ENCODE data around the gene TRMT61B.

TRMT61B gene

DNA sequence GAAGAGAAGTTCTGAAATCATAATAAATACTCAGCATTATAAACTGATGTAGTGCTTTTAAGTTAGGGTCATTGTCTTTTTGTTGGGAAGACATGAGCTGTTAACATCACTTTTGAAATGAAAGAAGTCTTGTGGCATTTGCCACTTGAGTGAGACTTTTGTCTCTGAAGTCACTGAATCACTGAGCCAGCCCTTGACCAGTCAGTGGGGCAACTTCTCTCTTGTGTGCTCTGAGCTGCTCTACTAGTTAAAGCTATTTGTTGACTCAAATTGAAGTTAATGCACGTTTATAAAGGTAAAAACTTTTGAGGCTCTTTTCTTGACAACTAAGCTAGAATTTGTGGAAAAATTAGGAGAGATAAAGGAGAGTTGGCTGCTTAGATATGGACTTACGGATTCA is 31.1 kb upstream of the TRMT61B start:
- H3K27me3 ChIP-seq (ENCODE audit: control insufficient read depth, insufficient read depth, low read length) = no peaks in the 10 kb centered on the region
- peaks cover 52% of the 10 kb centered on the region for H3K4me1 ChIP-seq (ENCODE audit: control insufficient read depth, insufficient read depth, low read length)
- no peak overlapping the region for H3K4me3 ChIP-seq (ENCODE audit: low read length)
- no peaks in the 10 kb centered on the region for H3K9me3 ChIP-seq (replicated peaks; ENCODE audit: low read length)
- peaks cover 29% of the 10 kb centered on the region for H3K36me3 ChIP-seq (ENCODE audit: insufficient read depth, low read length)
- H3K4me2 ChIP-seq (ENCODE audit: low read length) = no peak overlapping the region
- H3K9ac ChIP-seq (ENCODE audit: low read depth, low read length) = no peak overlapping the region

DNA sequence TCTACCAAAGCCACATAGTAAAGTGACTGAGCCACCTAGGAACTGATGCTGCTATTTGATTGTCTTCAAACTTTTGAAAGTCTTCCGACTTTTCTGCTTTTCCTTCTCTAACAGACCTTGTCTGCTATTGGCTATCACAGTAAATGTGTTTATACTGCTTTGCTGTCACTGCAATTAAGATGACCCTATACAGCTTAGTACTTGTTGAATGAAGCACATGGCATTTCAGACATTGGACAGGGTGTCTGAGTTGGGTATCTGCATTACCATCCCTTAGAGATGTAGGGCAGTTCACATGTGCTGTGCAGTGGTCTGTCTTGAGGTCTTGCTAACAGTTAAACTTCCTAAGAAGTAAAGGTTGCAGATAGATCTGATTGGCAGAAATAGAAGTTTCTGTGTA is 27.9 kb upstream of the TRMT61B start:
- Histone ChIP-seq H3K4me1 (ENCODE audit: control insufficient read depth, insufficient read depth, low read length) (peaks cover 45% of the 10 kb centered on the region), H3K27me3 (ENCODE audit: control insufficient read depth, insufficient read depth, low read length) (no peaks in the 10 kb centered on the region), H3K9me3 (replicated peaks; ENCODE audit: low read length) (no peaks in the 10 kb centered on the region), H3K9ac (ENCODE audit: low read depth, low read length) (no peak overlapping the region), H3K4me2 (ENCODE audit: low read length) (peak overlapping the region; percentile 92), H3K4me3 (ENCODE audit: low read length) (no peak overlapping the region), H3K36me3 (ENCODE audit: insufficient read depth, low read length) (peaks cover 10% of the 10 kb centered on the region)

DNA sequence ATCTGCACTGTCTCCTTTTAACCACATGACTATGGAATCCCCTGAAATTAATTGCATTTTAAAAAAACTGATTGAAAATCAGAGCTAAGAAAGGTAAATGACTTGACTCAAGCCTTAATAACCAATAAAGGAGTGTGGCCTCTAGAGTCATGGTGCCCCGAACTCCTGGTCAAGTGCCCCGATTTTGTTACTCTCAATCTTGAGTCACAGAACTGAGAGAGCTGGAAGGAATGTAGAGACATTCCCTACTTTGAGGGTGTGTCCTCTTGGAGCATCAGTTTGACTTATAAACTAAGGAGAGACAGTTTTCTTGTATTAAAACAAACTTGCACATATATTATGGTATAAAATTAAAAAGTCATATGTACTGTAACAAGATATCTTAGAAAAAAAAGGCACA is 26.8 kb upstream of the TRMT61B start:
- peak overlapping the region; percentile 92 for H3K4me2 ChIP-seq (ENCODE audit: low read length)
- no peaks in the 10 kb centered on the region for H3K36me3 ChIP-seq (ENCODE audit: insufficient read depth, low read length)
- peaks cover 45% of the 10 kb centered on the region for H3K4me1 ChIP-seq (ENCODE audit: control insufficient read depth, insufficient read depth, low read length)
- no peaks in the 10 kb centered on the region for H3K27me3 ChIP-seq (ENCODE audit: control insufficient read depth, insufficient read depth, low read length)
- no peaks in the 10 kb centered on the region for H3K9me3 ChIP-seq (replicated peaks; ENCODE audit: low read length)
- H3K9ac ChIP-seq (ENCODE audit: low read depth, low read length) = no peak overlapping the region
- peak overlapping the region; percentile 89 for H3K4me3 ChIP-seq (ENCODE audit: low read length)

DNA sequence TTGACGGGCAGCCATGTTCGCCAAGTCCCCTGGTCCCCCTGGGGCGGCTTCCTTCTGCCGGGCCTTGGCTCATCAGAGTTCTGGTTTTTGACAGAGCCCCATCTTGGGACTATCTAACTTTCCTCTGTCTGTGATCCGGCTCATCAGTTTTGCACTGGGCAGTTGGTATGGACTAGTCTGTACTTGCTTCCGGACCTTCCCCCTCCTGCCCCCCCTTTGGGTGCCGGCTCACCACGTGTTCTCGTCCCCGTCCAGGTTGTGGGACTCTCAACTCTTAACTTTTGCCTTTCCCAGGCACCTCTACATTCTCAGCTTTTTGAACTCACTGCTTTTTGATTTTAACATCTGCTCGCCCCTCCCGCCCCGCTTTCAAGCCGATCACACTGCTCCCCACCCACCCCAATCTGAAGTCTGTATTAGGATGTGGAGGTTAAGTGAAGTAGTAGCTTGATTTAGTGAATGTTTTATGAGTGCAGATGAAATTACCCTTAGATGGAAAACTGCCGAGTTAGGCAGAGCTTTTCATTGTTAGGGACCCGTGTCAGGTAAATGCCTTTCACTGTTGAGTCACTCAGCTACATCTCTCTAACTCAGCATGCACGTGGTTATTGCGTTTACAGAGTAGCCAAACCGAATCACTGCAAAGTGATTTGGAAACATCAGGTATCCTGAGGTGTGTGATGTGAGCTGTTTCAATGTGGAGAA is 25.2 kb upstream of the TRMT61B start:
- Histone ChIP-seq H3K4me1 (ENCODE audit: control insufficient read depth, insufficient read depth, low read length) (peaks cover 36% of the 10 kb centered on the region), H3K4me3 (ENCODE audit: low read length) (peak overlapping the region; percentile 89), H3K4me2 (ENCODE audit: low read length) (peak overlapping the region; percentile 92), H3K9me3 (replicated peaks; ENCODE audit: low read length) (no peaks in the 10 kb centered on the region), H3K27me3 (ENCODE audit: control insufficient read depth, insufficient read depth, low read length) (no peaks in the 10 kb centered on the region), H3K36me3 (ENCODE audit: insufficient read depth, low read length) (no peaks in the 10 kb centered on the region), H3K9ac (ENCODE audit: low read depth, low read length) (peak overlapping the region; percentile 94)

DNA sequence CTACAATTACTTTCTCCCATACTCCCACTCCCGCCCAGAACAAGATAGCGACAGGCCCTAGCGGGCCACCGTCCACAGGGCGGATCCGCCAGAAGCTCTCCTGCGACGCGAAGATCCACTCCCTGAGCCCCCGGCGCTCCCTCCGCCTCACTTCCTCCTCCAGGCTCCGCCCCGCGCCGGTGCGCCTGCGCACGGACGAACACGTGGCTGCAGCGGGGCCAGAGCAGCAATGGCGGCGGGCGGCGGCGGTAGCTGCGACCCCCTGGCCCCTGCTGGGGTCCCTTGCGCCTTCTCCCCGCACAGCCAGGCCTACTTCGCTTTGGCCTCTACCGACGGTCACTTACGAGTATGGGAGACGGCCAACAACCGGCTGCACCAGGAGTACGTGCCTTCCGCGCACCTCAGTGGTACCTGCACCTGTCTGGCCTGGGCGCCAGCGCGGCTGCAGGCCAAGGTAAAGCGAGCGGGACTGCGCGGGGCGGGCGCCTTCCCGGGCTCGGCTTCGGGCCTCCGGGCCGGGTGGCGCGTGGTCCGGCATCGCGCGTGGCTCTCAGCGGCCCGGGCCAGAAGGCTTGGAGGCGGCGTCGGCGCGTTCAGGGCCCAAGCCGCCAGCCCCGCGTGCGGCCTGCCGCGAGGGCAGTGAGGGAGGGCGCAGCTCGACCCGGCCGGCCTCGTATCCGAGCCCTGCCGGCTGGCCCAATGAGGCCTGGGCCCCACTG is 24.5 kb upstream of the TRMT61B start, which contains the start of gene WDR43:
Gene WDR43 (plus strand): TSS at position 198 of the 719 bp plus-strand sequence. CDS start 32 bp downstream, at position 230.
- H3K4me1 ChIP-seq (ENCODE audit: control insufficient read depth, insufficient read depth, low read length) = peaks cover 36% of the 10 kb centered on the region
- H3K9ac ChIP-seq (ENCODE audit: low read depth, low read length) = peak within 1 kb of the TSS; percentile 94
- H3K36me3 ChIP-seq (ENCODE audit: insufficient read depth, low read length) = no peaks in the 10 kb centered on the region
- H3K27me3 ChIP-seq (ENCODE audit: control insufficient read depth, insufficient read depth, low read length) = no peaks in the 10 kb centered on the region
- no peaks in the 10 kb centered on the region for H3K9me3 ChIP-seq (replicated peaks; ENCODE audit: low read length)
- H3K4me2 ChIP-seq (ENCODE audit: low read length) = peak within 1 kb of the TSS; percentile 92
- peak within 1 kb of the TSS; percentile 89 for H3K4me3 ChIP-seq (ENCODE audit: low read length)

DNA sequence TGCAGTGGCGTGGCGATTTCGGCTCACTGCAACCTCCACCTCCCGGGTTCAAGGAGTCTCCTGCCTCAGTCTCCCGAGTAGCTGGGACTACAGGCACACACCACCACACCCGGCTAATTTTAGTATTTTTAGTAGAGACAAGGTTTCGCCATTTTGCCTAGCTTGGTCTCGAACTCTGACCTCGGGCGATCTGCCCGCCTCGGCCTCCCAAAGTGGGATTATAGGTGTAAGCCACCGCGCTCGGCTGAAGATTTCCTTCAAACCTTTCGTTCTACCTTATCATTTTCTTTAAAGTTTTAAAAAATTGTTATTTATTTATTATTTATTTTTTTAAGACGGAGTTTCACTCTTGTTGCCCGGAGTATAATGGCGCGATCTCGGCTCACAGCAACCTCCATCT is 23.4 kb upstream of the TRMT61B start:
- H3K9ac ChIP-seq (ENCODE audit: low read depth, low read length) = no peak overlapping the region
- no peaks in the 10 kb centered on the region for H3K36me3 ChIP-seq (ENCODE audit: insufficient read depth, low read length)
- no peaks in the 10 kb centered on the region for H3K27me3 ChIP-seq (ENCODE audit: control insufficient read depth, insufficient read depth, low read length)
- H3K4me2 ChIP-seq (ENCODE audit: low read length) = no peak overlapping the region
- no peaks in the 10 kb centered on the region for H3K9me3 ChIP-seq (replicated peaks; ENCODE audit: low read length)
- H3K4me1 ChIP-seq (ENCODE audit: control insufficient read depth, insufficient read depth, low read length) = peaks cover 25% of the 10 kb centered on the region
- H3K4me3 ChIP-seq (ENCODE audit: low read length) = no peak overlapping the region

DNA sequence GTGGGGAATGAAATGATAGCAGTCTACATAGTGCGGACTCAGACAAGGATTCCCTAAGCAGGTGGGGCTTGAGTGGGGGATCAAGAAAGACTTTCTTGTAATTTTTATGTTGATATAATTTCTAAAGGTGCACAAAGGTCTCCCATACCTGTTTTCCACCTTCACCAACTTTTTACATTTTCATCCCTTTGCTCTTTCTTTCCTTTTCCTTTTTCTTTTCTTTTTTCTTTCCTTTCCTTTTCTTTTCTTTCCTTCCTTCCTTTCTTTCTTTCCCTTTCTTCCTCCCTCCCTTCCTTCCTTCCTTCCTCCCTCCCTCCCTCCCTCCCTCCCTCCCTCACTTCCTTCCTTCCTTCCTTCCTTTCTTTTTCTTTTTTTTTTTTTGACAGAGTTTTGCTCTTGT is 10.1 kb upstream of the TRMT61B start:
- peaks cover 23% of the 10 kb centered on the region for H3K27me3 ChIP-seq (ENCODE audit: control insufficient read depth, insufficient read depth, low read length)
- H3K36me3 ChIP-seq (ENCODE audit: insufficient read depth, low read length) = no peaks in the 10 kb centered on the region
- H3K9ac ChIP-seq (ENCODE audit: low read depth, low read length) = no peak overlapping the region
- no peak overlapping the region for H3K4me3 ChIP-seq (ENCODE audit: low read length)
- no peaks in the 10 kb centered on the region for H3K9me3 ChIP-seq (replicated peaks; ENCODE audit: low read length)
- H3K4me2 ChIP-seq (ENCODE audit: low read length) = no peak overlapping the region
- H3K4me1 ChIP-seq (ENCODE audit: control insufficient read depth, insufficient read depth, low read length) = no peaks in the 10 kb centered on the region

DNA sequence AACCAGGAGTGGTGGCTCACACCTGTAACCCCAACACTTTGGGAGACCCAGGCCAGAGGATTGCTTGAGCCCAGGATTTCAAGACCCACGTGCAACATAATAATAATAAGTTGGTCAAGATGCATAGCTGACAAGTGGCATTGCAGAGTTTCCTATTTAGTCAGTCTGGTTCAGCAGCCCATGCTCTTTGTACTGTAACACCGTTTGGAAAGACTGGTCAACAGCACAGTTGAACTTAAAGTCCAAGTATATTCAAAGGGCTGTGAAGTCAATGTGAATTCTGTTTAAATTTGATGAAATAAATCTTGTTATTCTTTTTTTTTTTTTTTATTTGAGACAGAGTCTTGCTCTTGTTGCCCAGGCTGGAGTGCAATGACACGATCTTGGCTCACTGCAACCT is 1.5 kb upstream of the TRMT61B start:
- H3K36me3 ChIP-seq (ENCODE audit: insufficient read depth, low read length) = no peaks in the 10 kb centered on the region

DNA sequence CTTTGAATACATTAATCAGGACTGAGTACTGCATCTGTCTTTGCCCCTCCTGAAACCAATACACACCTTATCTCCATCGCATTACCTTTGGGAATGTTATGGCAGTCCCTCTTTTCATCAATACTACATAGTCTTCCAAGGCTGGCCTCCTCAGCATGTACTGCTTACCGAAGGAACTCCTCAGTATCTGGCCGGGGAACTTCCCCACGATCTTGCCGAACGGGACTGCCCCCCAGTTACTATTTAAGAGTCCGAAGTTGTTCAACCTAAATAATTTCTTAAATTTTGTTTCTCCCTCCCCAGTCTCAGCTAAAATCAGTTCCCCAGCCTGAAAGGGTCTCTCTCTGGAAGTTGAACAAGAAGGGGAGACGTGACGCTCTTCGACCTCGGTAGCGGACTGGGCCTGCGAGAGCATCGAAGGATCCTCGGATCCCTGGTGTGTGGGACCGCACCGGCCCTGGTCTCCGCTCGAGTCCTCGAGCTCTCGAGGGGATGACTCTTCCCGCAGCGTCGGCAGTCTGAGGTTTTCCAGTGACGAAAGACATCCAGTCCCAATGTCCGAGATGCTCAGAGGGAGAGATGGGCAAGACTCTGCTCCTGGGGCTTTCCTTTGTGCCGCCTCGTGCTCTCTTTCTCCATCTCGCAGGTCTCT is 489 bp downstream of the TRMT61B start:
- Histone ChIP-seq H3K36me3 (ENCODE audit: insufficient read depth, low read length) (peaks cover 5% of the 10 kb centered on the region), H3K4me3 (ENCODE audit: low read length) (peak overlapping the region; percentile 83), H3K27me3 (ENCODE audit: control insufficient read depth, insufficient read depth, low read length) (no peaks in the 10 kb centered on the region), H3K9me3 (replicated peaks; ENCODE audit: low read length) (no peaks in the 10 kb centered on the region), H3K4me2 (ENCODE audit: low read length) (peak overlapping the region; percentile 90), H3K9ac (ENCODE audit: low read depth, low read length) (peak overlapping the region; percentile 84), H3K4me1 (ENCODE audit: control insufficient read depth, insufficient read depth, low read length) (peaks cover 15% of the 10 kb centered on the region)

More for the DNA sequence above, 1.5 kb upstream of the TRMT61B start:
- no peaks in the 10 kb centered on the region for H3K9me3 ChIP-seq (replicated peaks; ENCODE audit: low read length)
- H3K27me3 ChIP-seq (ENCODE audit: control insufficient read depth, insufficient read depth, low read length) = peaks cover 11% of the 10 kb centered on the region
- H3K4me3 ChIP-seq (ENCODE audit: low read length) = no peak overlapping the region
- no peak overlapping the region for H3K9ac ChIP-seq (ENCODE audit: low read depth, low read length)
- peaks cover 15% of the 10 kb centered on the region for H3K4me1 ChIP-seq (ENCODE audit: control insufficient read depth, insufficient read depth, low read length)
- H3K4me2 ChIP-seq (ENCODE audit: low read length) = no peak overlapping the region

DNA sequence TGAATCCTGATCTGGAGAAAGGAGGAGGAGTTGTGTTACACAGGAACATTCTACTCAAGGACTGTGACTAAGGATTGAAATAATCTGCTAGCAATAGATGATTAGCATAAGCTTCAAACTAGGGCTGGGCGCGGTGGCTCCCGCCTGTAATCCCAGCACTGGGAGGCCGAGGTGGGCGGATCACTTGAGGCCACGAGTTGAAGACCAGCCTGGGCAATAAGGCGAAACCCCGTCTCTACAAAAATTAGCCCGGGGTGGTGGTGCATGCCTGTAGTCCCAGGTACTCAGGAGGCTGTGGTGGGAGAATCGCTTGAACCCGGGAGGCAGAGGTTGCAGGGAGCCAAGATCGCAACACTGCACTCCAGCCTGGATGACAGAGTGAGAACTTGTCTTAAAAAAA is 1.5 kb downstream of the TRMT61B start:
- Histone ChIP-seq H3K36me3 (ENCODE audit: insufficient read depth, low read length) (peaks cover 11% of the 10 kb centered on the region), H3K9ac (ENCODE audit: low read depth, low read length) (peak overlapping the region; percentile 84), H3K9me3 (replicated peaks; ENCODE audit: low read length) (no peaks in the 10 kb centered on the region), H3K4me1 (ENCODE audit: control insufficient read depth, insufficient read depth, low read length) (peaks cover 15% of the 10 kb centered on the region), H3K4me3 (ENCODE audit: low read length) (peak overlapping the region; percentile 83), H3K4me2 (ENCODE audit: low read length) (peak overlapping the region; percentile 90), H3K27me3 (ENCODE audit: control insufficient read depth, insufficient read depth, low read length) (no peaks in the 10 kb centered on the region)

DNA sequence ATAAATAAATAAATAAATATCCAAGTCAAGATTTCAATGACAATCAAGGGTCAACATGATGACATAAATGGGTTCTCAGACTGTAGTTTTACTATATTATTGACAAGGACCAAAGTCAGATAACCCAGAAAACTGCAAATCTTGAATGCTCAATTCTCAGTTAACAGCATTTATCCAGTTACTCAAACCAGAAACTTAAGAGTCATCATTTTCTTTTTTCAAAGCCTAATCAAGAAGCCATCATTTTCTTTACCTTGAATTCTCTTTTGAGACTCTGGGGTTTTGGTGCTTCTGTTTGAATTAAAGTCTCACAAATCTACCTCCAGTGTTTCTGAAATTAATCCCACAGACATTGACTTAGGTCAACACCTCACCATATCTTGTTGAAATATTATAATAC is 14.1 kb downstream of the TRMT61B start:
- H3K9me3 ChIP-seq (replicated peaks; ENCODE audit: low read length) = no peaks in the 10 kb centered on the region
- H3K4me2 ChIP-seq (ENCODE audit: low read length) = no peak overlapping the region
- no peak overlapping the region for H3K4me3 ChIP-seq (ENCODE audit: low read length)
- no peaks in the 10 kb centered on the region for H3K4me1 ChIP-seq (ENCODE audit: control insufficient read depth, insufficient read depth, low read length)
- peaks cover 7% of the 10 kb centered on the region for H3K36me3 ChIP-seq (ENCODE audit: insufficient read depth, low read length)
- H3K9ac ChIP-seq (ENCODE audit: low read depth, low read length) = no peak overlapping the region
- H3K27me3 ChIP-seq (ENCODE audit: control insufficient read depth, insufficient read depth, low read length) = no peaks in the 10 kb centered on the region

Measured in skeletal muscle satellite cell (primary cell).